ENCODE measurements around the gene NOSTRIN. TPM values are rescaled to one million over a fixed set of nuclear protein-coding genes. Genes with fewer than 3 reads are reported as not detected.

Gene NOSTRIN
- polyA plus RNA-seq, 1 donor (not counting 4 experiments of a cell fraction or from before 2014, with no cell fraction given) = not detected

GRCh38 chr2:168797286-168797655 is 5.2 kb upstream of the NOSTRIN start:
- FAIRE-seq = no peak
- TF ChIP-seq EZH2 (IDR thresholded peaks at IDR 0.05; ENCODE audit: low read length) (no peak), CTCF (optimal IDR thresholded peaks at IDR 0.05 in 1 of 3, IDR thresholded peaks at IDR 0.05 in 1 of 3, conservative IDR thresholded peaks at IDR 0.05 in 1 of 3; ENCODE audit: extremely low read depth in 1 of 3, insufficient read depth in 2 of 3, low read length in 3 of 3) (no peak)
- no peaks in the 10 kb centered on the region for H4K20me1 ChIP-seq (ENCODE audit: control insufficient read depth, extremely low read depth, insufficient read depth, low read length)

GRCh38 chr2:168798076-168798887 is 4.2 kb upstream of the NOSTRIN start:
- H3K4me1 ChIP-seq (ENCODE audit: control insufficient read depth, extremely low read depth, insufficient read depth, low read length) = no peaks in the 10 kb centered on the region
- H3K4me3 ChIP-seq (ENCODE audit: control insufficient read depth in 2 of 3, extremely low read depth in 1 of 3, insufficient read depth in 2 of 3, low read depth in 1 of 3, low read length in 3 of 3) = no peak overlapping the region
- no peaks in the 10 kb centered on the region for H3K9me3 ChIP-seq (ENCODE audit: control insufficient read depth, low read depth, low read length)
- no peaks in the 10 kb centered on the region for H3K27me3 ChIP-seq (ENCODE audit: control insufficient read depth, extremely low read depth, insufficient read depth, low read length)
- no peak overlapping the region for H3K9ac ChIP-seq (ENCODE audit: control insufficient read depth, extremely low read depth, insufficient read depth, low read length)
- DNase-seq (ENCODE audit: low read depth, low spot score) (no peak), FAIRE-seq (no peak)
- H3K36me3 ChIP-seq (ENCODE audit: control insufficient read depth in 2 of 2, extremely low read depth in 1 of 2, insufficient read depth in 2 of 2, low read length in 2 of 2) = no peaks in the 10 kb centered on the region
- H3K4me2 ChIP-seq (ENCODE audit: control insufficient read depth, extremely low read depth, insufficient read depth, low read depth, low read length) = no peak overlapping the region
- TF ChIP-seq EZH2 (IDR thresholded peaks at IDR 0.05; ENCODE audit: low read length) (no peak), CTCF (optimal IDR thresholded peaks at IDR 0.05 in 1 of 3, IDR thresholded peaks at IDR 0.05 in 1 of 3, conservative IDR thresholded peaks at IDR 0.05 in 1 of 3; ENCODE audit: extremely low read depth in 1 of 3, insufficient read depth in 2 of 3, low read length in 3 of 3) (no peak)
- no peak overlapping the region for H3K27ac ChIP-seq (ENCODE audit: control insufficient read depth, insufficient read depth, low read length)
- no peaks in the 10 kb centered on the region for H3K9me1 ChIP-seq (ENCODE audit: control insufficient read depth, extremely low read depth, insufficient read depth, low read length)
- dilution Hi-C loops (cut with MboI; ENCODE audit: extremely low pct_ligation_motif_present, low sequenced_read_pairs) = no loop called here
- H3K79me2 ChIP-seq (ENCODE audit: control insufficient read depth, insufficient read depth, low read length) = no peaks in the 10 kb centered on the region
- H4K20me1 ChIP-seq (ENCODE audit: control insufficient read depth, extremely low read depth, insufficient read depth, low read length) = no peaks in the 10 kb centered on the region
- no peak overlapping the region for H2AFZ ChIP-seq (ENCODE audit: control insufficient read depth, low read length)

More at GRCh38 chr2:168797286-168797655, 5.2 kb upstream of the NOSTRIN start:
- H3K27me3 ChIP-seq (ENCODE audit: control insufficient read depth, extremely low read depth, insufficient read depth, low read length) = no peaks in the 10 kb centered on the region
- DNase-seq (ENCODE audit: low read depth, low spot score) = no peak
- no peaks in the 10 kb centered on the region for H3K79me2 ChIP-seq (ENCODE audit: control insufficient read depth, insufficient read depth, low read length)
- H3K9ac ChIP-seq (ENCODE audit: control insufficient read depth, extremely low read depth, insufficient read depth, low read length) = no peak overlapping the region
- H3K4me2 ChIP-seq (ENCODE audit: control insufficient read depth, extremely low read depth, insufficient read depth, low read depth, low read length) = no peak overlapping the region
- H3K27ac ChIP-seq (ENCODE audit: control insufficient read depth, insufficient read depth, low read length) = no peak overlapping the region
- dilution Hi-C loops (cut with MboI; ENCODE audit: extremely low pct_ligation_motif_present, low sequenced_read_pairs) = no loop called here
- H3K36me3 ChIP-seq (ENCODE audit: control insufficient read depth in 2 of 2, extremely low read depth in 1 of 2, insufficient read depth in 2 of 2, low read length in 2 of 2) = no peaks in the 10 kb centered on the region
- no peak overlapping the region for H2AFZ ChIP-seq (ENCODE audit: control insufficient read depth, low read length)
- H3K4me1 ChIP-seq (ENCODE audit: control insufficient read depth, extremely low read depth, insufficient read depth, low read length) = no peaks in the 10 kb centered on the region
- H3K9me3 ChIP-seq (ENCODE audit: control insufficient read depth, low read depth, low read length) = no peaks in the 10 kb centered on the region
- no peak overlapping the region for H3K4me3 ChIP-seq (ENCODE audit: control insufficient read depth in 2 of 3, extremely low read depth in 1 of 3, insufficient read depth in 2 of 3, low read depth in 1 of 3, low read length in 3 of 3)
- no peaks in the 10 kb centered on the region for H3K9me1 ChIP-seq (ENCODE audit: control insufficient read depth, extremely low read depth, insufficient read depth, low read length)

Measured in keratinocyte (primary cell).